HUES64 (cell line): Measurements from ENCODE around the gene ACAD11.

Experiments used
- H3K27ac ChIP-seq: 2 replicates; pipeline ENCODE4 v1.7.0; 2013; ENCODE audit warnings: low read depth, low read length, inconsistent platforms
- H3K27me3 ChIP-seq: 2 replicates; pipeline ENCODE4 v1.6.1; 2013; ENCODE audit warnings: mild to moderate bottlenecking, low read length; ENCODE audit not compliant: insufficient read depth
- H3K36me3 ChIP-seq: 2 replicates; pipeline ENCODE4 v1.6.1; 2013; ENCODE audit warnings: mild to moderate bottlenecking, low read length; ENCODE audit not compliant: insufficient read depth
- H3K4me1 ChIP-seq: 2 replicates; pipeline ENCODE4 v1.6.1; 2013; ENCODE audit warnings: mild to moderate bottlenecking, low read length, moderate library complexity; ENCODE audit not compliant: insufficient read depth
- H3K4me3 ChIP-seq: 2 replicates; pipeline ENCODE4 v1.5.1; 2013; ENCODE audit warnings: mild to moderate bottlenecking, low read length, moderate library complexity
- H3K9ac ChIP-seq: 2 replicates; pipeline ENCODE4 v1.6.1; 2013; ENCODE audit warnings: mild to moderate bottlenecking, low read depth, low read length
- H3K9me3 ChIP-seq: 2 replicates; pipeline ENCODE4 v1.6.1; 2013; ENCODE audit warnings: low read depth, low read length; ENCODE audit not compliant: insufficient read depth
- WGBS: fragments of 150-250, 120-280 bp; methylation state at CpG from one replicate; pipeline ENCODE4 v1.1.7; 2013; ENCODE audit warnings: missing lambda C conversion rate; 5-methylcytosine and 5-hydroxymethylcytosine counted together

Gene ACAD11

GRCh38 chr3:132536442-132537153, 123.0 kb downstream of the ACAD11 start:
- no peak overlapping the region for H3K9ac ChIP-seq
- peaks cover 57% of the 10 kb centered on the region for H3K36me3 ChIP-seq
- H3K27ac ChIP-seq = no peak overlapping the region
- no peaks in the 10 kb centered on the region for H3K27me3 ChIP-seq
- H3K9me3 ChIP-seq = no peaks in the 10 kb centered on the region
- no peak overlapping the region for H3K4me3 ChIP-seq
- WGBS = 94% methylated on average over 3 of the region's 3 CpGs
- H3K4me1 ChIP-seq = no peaks in the 10 kb centered on the region; the same call in 1 of the 2 replicates

GRCh38 chr3:132535575-132536441, 123.8 kb downstream of the ACAD11 start:
- no peaks in the 10 kb centered on the region for H3K27me3 ChIP-seq
- no peak overlapping the region for H3K9ac ChIP-seq
- H3K4me3 ChIP-seq = no peak overlapping the region
- peaks cover 61% of the 10 kb centered on the region for H3K36me3 ChIP-seq
- no peaks in the 10 kb centered on the region for H3K9me3 ChIP-seq
- 75% methylated on average over 6 of the region's 7 CpGs for WGBS
- H3K4me1 ChIP-seq = no peaks in the 10 kb centered on the region; the same call in 1 of the 2 replicates
- no peak overlapping the region for H3K27ac ChIP-seq

- Histone ChIP-seq H3K36me3 (peaks cover 72% of the 10 kb centered on the region), H3K9me3 (no peaks in the 10 kb centered on the region), H3K27ac (no peak overlapping the region), H3K4me1 (no peaks in the 10 kb centered on the region), H3K4me3 (no peak overlapping the region), H3K27me3 (no peaks in the 10 kb centered on the region), H3K9ac (no peak overlapping the region)
- 94% methylated on average over 3 of the region's 3 CpGs for WGBS
These were observed 129.0 kb downstream of the ACAD11 start for GRCh38 chr3:132530624-132531023.

- Histone ChIP-seq H3K9me3 (no peaks in the 10 kb centered on the region), H3K4me1 (no peaks in the 10 kb centered on the region), H3K36me3 (peaks cover 95% of the 10 kb centered on the region), H3K27me3 (no peaks in the 10 kb centered on the region), H3K4me3 (no peak overlapping the region), H3K9ac (no peak overlapping the region), H3K27ac (no peak overlapping the region)
- WGBS = 95% methylated on average over 3 of the region's 3 CpGs
These were observed 137.3 kb downstream of the ACAD11 start for GRCh38 chr3:132522353-132522752.

- Histone ChIP-seq H3K4me1 (no peaks in the 10 kb centered on the region), H3K36me3 (peaks cover 95% of the 10 kb centered on the region), H3K27ac (no peak overlapping the region), H3K9ac (no peak overlapping the region), H3K4me3 (no peak overlapping the region), H3K27me3 (no peaks in the 10 kb centered on the region), H3K9me3 (no peaks in the 10 kb centered on the region)
- WGBS = 90% methylated on average over 5 of the region's 5 CpGs
These were observed 137.7 kb downstream of the ACAD11 start for GRCh38 chr3:132521901-132522300.

- H3K36me3 ChIP-seq = peaks cover 97% of the 10 kb centered on the region
- H3K27ac ChIP-seq = no peak overlapping the region
- H3K4me3 ChIP-seq = no peak overlapping the region
- H3K9ac ChIP-seq = no peak overlapping the region
- no peaks in the 10 kb centered on the region for H3K9me3 ChIP-seq
- no peaks in the 10 kb centered on the region for H3K27me3 ChIP-seq
- 96% methylated on average over 5 of the region's 5 CpGs for WGBS
- no peaks in the 10 kb centered on the region for H3K4me1 ChIP-seq
These were observed 139.7 kb downstream of the ACAD11 start for GRCh38 chr3:132519914-132520313.

GRCh38 chr3:132517311-132517710, 142.3 kb downstream of the ACAD11 start:
- Histone ChIP-seq H3K36me3 (peaks cover 97% of the 10 kb centered on the region), H3K4me1 (no peaks in the 10 kb centered on the region), H3K27me3 (no peaks in the 10 kb centered on the region), H3K4me3 (no peak overlapping the region), H3K27ac (no peak overlapping the region), H3K9me3 (no peaks in the 10 kb centered on the region), H3K9ac (no peak overlapping the region)
- WGBS = 94% methylated on average over 2 of the region's 2 CpGs

GRCh38 chr3:132513057-132513456, 146.6 kb downstream of the ACAD11 start:
- no peak overlapping the region for H3K9ac ChIP-seq
- 97% methylated on average over 5 of the region's 5 CpGs for WGBS
- H3K27me3 ChIP-seq = no peaks in the 10 kb centered on the region
- H3K4me1 ChIP-seq = no peaks in the 10 kb centered on the region
- no peaks in the 10 kb centered on the region for H3K9me3 ChIP-seq
- no peak overlapping the region for H3K4me3 ChIP-seq
- H3K27ac ChIP-seq = no peak overlapping the region
- H3K36me3 ChIP-seq = peaks cover 99% of the 10 kb centered on the region

- H3K9ac ChIP-seq = no peak overlapping the region
- no peak overlapping the region for H3K27ac ChIP-seq
- peaks cover 96% of the 10 kb centered on the region for H3K36me3 ChIP-seq
- no CpG with 5 or more reads among the region's 1 CpG for WGBS
- H3K4me3 ChIP-seq = no peak overlapping the region
- no peaks in the 10 kb centered on the region for H3K9me3 ChIP-seq
- no peaks in the 10 kb centered on the region for H3K27me3 ChIP-seq
- no peaks in the 10 kb centered on the region for H3K4me1 ChIP-seq
These were observed 150.1 kb downstream of the ACAD11 start for GRCh38 chr3:132509506-132509905.

GRCh38 chr3:132509096-132509495, 150.5 kb downstream of the ACAD11 start:
- Histone ChIP-seq H3K4me1 (no peaks in the 10 kb centered on the region), H3K9ac (no peak overlapping the region), H3K27me3 (no peaks in the 10 kb centered on the region), H3K4me3 (no peak overlapping the region), H3K36me3 (peaks cover 96% of the 10 kb centered on the region), H3K27ac (no peak overlapping the region), H3K9me3 (no peaks in the 10 kb centered on the region)
- WGBS = 97% methylated on average over 1 of the region's 1 CpG
